HCT116 (cell line): ENCODE measurements around the gene APPBP2. TPM values are rescaled to one million over a fixed set of nuclear protein-coding genes. Genes with fewer than 3 reads are reported as not detected.

ENCODE experiments used
- ATAC-seq: fragments of 200-7000 bp; cut with Tn5 transposase; 2 replicates; pipeline ENCODE4 v1.9.1; 2020; ENCODE audit warnings: mild to moderate bottlenecking, moderate library complexity
- BruUV-seq: library from RNA; stranded (reverse); fragments of 400-500 nt; replicated peaks from 2 replicates; lab custom pipeline; 2021; lab: Mats Ljungman, UMichigan
- CTCF ChIA-PET: fragments of 300-600 bp; sonication (Branson Sonifier 250); formaldehyde crosslinking; loops from one replicate; lab custom pipeline; 2021; ENCODE audit warnings: antibody characterized with exemption; lab: Charles Lee
- POLR2A ChIA-PET: fragments of 300-600, 350-600 bp; sonication (Branson Sonifier 250); formaldehyde crosslinking; loops from one replicate; lab custom pipeline; 2021; ENCODE audit warnings: antibody characterized with exemption; lab: Charles Lee
- RAD21 ChIA-PET, 2 experiments: fragments of 300-600 bp; sonication (Branson Sonifier 250); formaldehyde crosslinking; loops; one replicate each; lab custom pipeline; 2023; ENCODE audit warnings: low total read pairs in 2 of 2; ENCODE audit not compliant: uncharacterized antibody in 2 of 2, unreplicated experiment in 2 of 2, low non-redundant PET in 1 of 2; lab: Charles Lee
- DNase-seq: peaks from one replicate; pipeline ENCODE4 v3.0.0-alpha.2; 2010; ENCODE audit warnings: low read depth, low spot score
- H2AFZ ChIP-seq: fragments of 200-600 bp; shearing (Covaris generic), sonication (generic); 2 replicates; pipeline ENCODE4 v1.6.1; 2017; ENCODE audit warnings: low read depth, mixed run types, mixed read lengths, antibody characterized with exemption, low read length; ENCODE audit not compliant: poor library complexity, severe bottlenecking
- H3K27ac ChIP-seq: 2 replicates; pipeline ENCODE4 v1.5.1; 2012; ENCODE audit warnings: low read depth, low read length
- H3K27me3 ChIP-seq: fragments of 200-600 bp; sonication (generic); 2 replicates; pipeline ENCODE4 v1.6.1; 2016; ENCODE audit warnings: mixed run types, low read length, mixed read lengths; ENCODE audit not compliant: insufficient read depth
- H3K36me3 ChIP-seq, 2 experiments: fragments of 200-500 bp in 1 of 2; fragments of 200-600 bp in 1 of 2; sonication (Bioruptor generic) in 1 of 2; sonication (generic) in 1 of 2; 2 replicates each; pipeline versions ENCODE4 v1.5.1 to v1.6.1; 2014 to 2016; ENCODE audit warnings: low read length in 2 of 2, inconsistent platforms in 1 of 2, mixed read lengths in 1 of 2, mixed run types in 1 of 2; ENCODE audit not compliant: insufficient read depth in 2 of 2, control insufficient read depth in 1 of 2
- H3K4me1 ChIP-seq, 2 experiments: fragments of 200-600 bp in 1 of 2; sonication (generic) in 1 of 2; 2 replicates each; pipeline versions ENCODE4 v1.5.1 to v1.6.1; 2012 to 2017; ENCODE audit warnings: low read length in 2 of 2, inconsistent platforms in 1 of 2, mild to moderate bottlenecking in 1 of 2, mixed read lengths in 1 of 2, mixed run types in 1 of 2, moderate library complexity in 1 of 2; ENCODE audit not compliant: insufficient read depth in 2 of 2, control insufficient read depth in 1 of 2
- H3K4me2 ChIP-seq: fragments of 200-600 bp; sonication (generic); 2 replicates; pipeline ENCODE4 v1.6.1; 2017; ENCODE audit warnings: mixed run types, low read length, mixed read lengths
- H3K4me3 ChIP-seq, 2 experiments: fragments of 200-600 bp in 1 of 2; sonication (generic) in 1 of 2; replicated peaks in 1 of 2; 2 replicates each; pipeline ENCODE4 v1.5.1; 2011 to 2016; ENCODE audit warnings: low read length in 2 of 2, control low read depth in 1 of 2, low read depth in 1 of 2, mild to moderate bottlenecking in 1 of 2, mixed read lengths in 1 of 2, mixed run types in 1 of 2
- H3K79me2 ChIP-seq: fragments of 200-600 bp; sonication (generic); 2 replicates; pipeline ENCODE4 v1.6.1; 2017; ENCODE audit warnings: mild to moderate bottlenecking, mixed run types, low read length, moderate library complexity, mixed read lengths; ENCODE audit not compliant: insufficient read depth
- H3K9ac ChIP-seq: fragments of 200-600 bp; sonication (generic); 2 replicates; pipeline ENCODE4 v1.6.1; 2016; ENCODE audit warnings: low read length, mixed read lengths
- H3K9me2 ChIP-seq: fragments of 200-600 bp; sonication (generic), shearing (Covaris generic); 2 replicates; pipeline ENCODE4 v1.6.1; 2017; ENCODE audit warnings: mixed run types, mild to moderate bottlenecking, moderate library complexity; ENCODE audit not compliant: insufficient read depth
- H3K9me3 ChIP-seq, 2 experiments: fragments of 200-500 bp in 1 of 2; fragments of 200-600 bp in 1 of 2; sonication (Bioruptor generic) in 1 of 2; sonication (generic) in 1 of 2; 2 replicates each; pipeline ENCODE4 v1.6.1; 2014 to 2017; ENCODE audit warnings: low read length in 2 of 2, mixed read lengths in 2 of 2, inconsistent platforms in 1 of 2, low read depth in 1 of 2, mild to moderate bottlenecking in 1 of 2, mixed run types in 1 of 2, moderate library complexity in 1 of 2; ENCODE audit not compliant: control insufficient read depth in 1 of 2, insufficient read depth in 1 of 2
- H4K20me1 ChIP-seq: fragments of 200-600 bp; sonication (generic), shearing (Covaris generic); 2 replicates; pipeline ENCODE4 v1.6.1; 2017; ENCODE audit warnings: mixed run types, mild to moderate bottlenecking, moderate library complexity; ENCODE audit not compliant: insufficient read depth
- CBX3 ChIP-seq: IDR thresholded peaks from 2 replicates; pipeline ENCODE4 v1.6.1; 2012; ENCODE audit warnings: low read depth
- CEBPB ChIP-seq: IDR thresholded peaks from 2 replicates; pipeline ENCODE4 v1.6.1; 2012; ENCODE audit warnings: low read depth
- EGR1 ChIP-seq: IDR thresholded peaks from 2 replicates; pipeline ENCODE4 v1.6.1; 2012; ENCODE audit warnings: low read depth
- ELF1 ChIP-seq: IDR thresholded peaks from 2 replicates; pipeline ENCODE4 v1.6.1; 2012; ENCODE audit warnings: low read depth, borderline replicate concordance
- EZH2 ChIP-seq: fragments of 200-600 bp; sonication (generic); IDR thresholded peaks from 2 replicates; pipeline ENCODE4 v1.6.1; 2017; ENCODE audit warnings: antibody characterized with exemption, mixed run types
- EZH2phosphoT487 ChIP-seq: fragments of 200-600 bp; IDR thresholded peaks from 2 replicates; pipeline ENCODE4 v1.6.1; 2018; ENCODE audit warnings: antibody characterized with exemption, borderline replicate concordance
- FOSL1 ChIP-seq: IDR thresholded peaks from 2 replicates; pipeline ENCODE4 v1.6.1; 2012; ENCODE audit warnings: low read depth
- JUND ChIP-seq: IDR thresholded peaks from 2 replicates; pipeline ENCODE4 v1.6.1; 2012
- MAX ChIP-seq: IDR thresholded peaks from 2 replicates; pipeline ENCODE4 v1.6.1; 2012
- POLR2A ChIP-seq: IDR thresholded peaks from 2 replicates; pipeline ENCODE4 v1.7.0; 2011; ENCODE audit warnings: borderline replicate concordance; ENCODE audit not compliant: insufficient read depth, insufficient read length; ENCODE audit errors: extremely low read depth
- POLR2AphosphoS5 ChIP-seq: IDR thresholded peaks from 2 replicates; pipeline ENCODE4 v1.6.1; 2011; ENCODE audit warnings: mild to moderate bottlenecking, low read depth, low read length, moderate library complexity
- RAD21 ChIP-seq: IDR thresholded peaks from 2 replicates; pipeline ENCODE4 v1.6.1; 2012; ENCODE audit warnings: low read depth, mild to moderate bottlenecking
- SIN3A ChIP-seq: IDR thresholded peaks from 2 replicates; pipeline ENCODE4 v1.6.1; 2012; ENCODE audit warnings: low read depth
- SP1 ChIP-seq: IDR thresholded peaks from 2 replicates; pipeline ENCODE4 v1.6.1; 2012; ENCODE audit warnings: low read depth
- ZNF274 ChIP-seq: fragments of 200-500 bp; sonication (Bioruptor generic); IDR thresholded peaks from 2 replicates; pipeline ENCODE4 v1.6.1; 2014; ENCODE audit warnings: mild to moderate bottlenecking, low read depth, low read length, inconsistent platforms
- intact Hi-C: fragments of 100-400 bp; cut with micrococcal nuclease; formaldehyde crosslinking; loops from 2 replicates; pipeline ENCODE4 v1.10.0; 2022
- total RNA-seq: library from RNA; stranded (reverse); gene quantifications from one replicate; pipeline ENCODE4 v1.2.1, GENCODE V29; 2021; ENCODE audit not compliant: unreplicated experiment
- TF ChIP-seq, protein P1 (sequence below): IDR thresholded peaks from 2 replicates; pipeline ENCODE4 v1.6.1; 2012
- TF ChIP-seq, protein P2 (sequence below): IDR thresholded peaks from 2 replicates; pipeline ENCODE4 v1.6.1; 2012; ENCODE audit warnings: low read depth

Gene APPBP2
- total RNA-seq, 1 experiment from 2014 or later, result 35.8 TPM

DNA sequence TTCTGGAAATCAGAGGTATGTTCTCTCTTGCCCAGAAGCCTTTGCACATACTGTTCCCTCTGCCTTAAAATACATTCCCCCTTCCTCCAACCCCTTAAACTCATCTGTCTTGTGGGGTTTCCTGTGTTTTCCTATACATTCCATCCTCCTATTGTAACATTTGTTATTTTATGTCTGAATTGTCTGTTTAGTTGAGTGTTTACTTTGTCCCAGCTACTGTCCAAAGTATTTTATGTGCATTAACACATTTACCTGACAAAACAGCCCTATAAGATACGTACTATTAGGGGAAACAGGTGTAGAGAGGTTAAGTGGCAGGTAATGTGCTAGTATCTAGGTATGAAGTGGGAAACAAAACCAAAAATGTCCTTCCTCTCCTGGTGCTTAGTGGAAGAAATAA, 61.7 kb downstream of the APPBP2 start:
- no peaks in the 10 kb centered on the region for H3K9me2 ChIP-seq
- no peak overlapping the region for H3K4me2 ChIP-seq
- H3K36me3 ChIP-seq, result peaks cover 0 to 32% of the 10 kb centered on the region in 2 experiments; a peak in 3 of 4 replicates
- no peak overlapping the region for H3K4me3 ChIP-seq
- no peaks in the 10 kb centered on the region for H3K9me3 ChIP-seq
- no peak overlapping the region for H3K27ac ChIP-seq
- ChIA-PET RAD21 (no interaction called here), CTCF (no interaction called here), POLR2A (no interaction called here)
- BruUV-seq, result no TSS peak
- intact Hi-C loops, result no loop called here
- DNase-seq (no peak), ATAC-seq (no peak)
- TF ChIP-seq EGR1 (no peak), SP1 (no peak), JUND (no peak), EZH2phosphoT487 (no peak), POLR2AphosphoS5 (no peak), SIN3A (no peak), ZNF274 (no peak)
- TF ChIP-seq, protein P1, sequence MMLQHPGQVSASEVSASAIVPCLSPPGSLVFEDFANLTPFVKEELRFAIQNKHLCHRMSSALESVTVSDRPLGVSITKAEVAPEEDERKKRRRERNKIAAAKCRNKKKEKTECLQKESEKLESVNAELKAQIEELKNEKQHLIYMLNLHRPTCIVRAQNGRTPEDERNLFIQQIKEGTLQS, result no peak
- H2AFZ ChIP-seq, result no peak overlapping the region
- no peak overlapping the region for H3K9ac ChIP-seq
- no peaks in the 10 kb centered on the region for H3K79me2 ChIP-seq
- peaks cover under 1% of the 10 kb centered on the region in 2 experiments; a peak in 2 of 4 replicates for H3K4me1 ChIP-seq
- H3K27me3 ChIP-seq, result no peaks in the 10 kb centered on the region
- no peaks in the 10 kb centered on the region for H4K20me1 ChIP-seq

DNA sequence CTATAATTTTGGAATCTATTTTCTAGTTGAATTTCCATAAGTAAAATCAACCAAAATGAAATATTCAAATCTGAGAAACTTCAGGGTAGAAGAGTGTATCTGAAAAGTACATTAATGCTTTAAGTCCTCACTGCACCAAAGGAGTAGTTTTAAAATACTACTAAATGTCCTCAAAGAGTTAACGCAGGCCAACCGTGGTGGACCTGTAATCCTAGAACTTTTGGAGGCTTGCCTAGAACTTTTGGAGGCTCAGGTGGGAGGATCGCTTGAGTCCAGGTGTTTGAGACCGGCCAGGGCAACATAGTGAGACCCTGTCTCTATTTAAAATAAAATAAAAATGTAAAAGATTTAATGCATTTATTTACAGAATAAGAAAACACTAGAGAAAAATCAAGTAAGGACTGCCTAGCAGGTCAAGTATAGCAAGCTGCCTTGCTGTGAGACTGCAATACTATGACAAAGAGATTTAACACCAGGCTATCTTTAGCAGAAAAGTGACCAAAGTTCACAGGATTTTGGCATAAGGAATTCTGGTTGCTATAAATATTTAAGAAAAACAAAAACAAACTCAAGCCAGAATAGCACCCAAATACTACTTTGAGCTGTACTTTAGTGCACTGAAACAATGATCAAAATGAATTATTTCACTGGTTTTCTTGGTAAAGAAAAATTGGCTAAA, 62.7 kb downstream of the APPBP2 start:
- H3K4me1 ChIP-seq, result no peaks in the 10 kb centered on the region
- CTCF ChIA-PET, result no interaction called here
- BruUV-seq, result TSS peak; percentile 8
- H3K9ac ChIP-seq, result no peak overlapping the region
- H2AFZ ChIP-seq, result no peak overlapping the region
- no peaks in the 10 kb centered on the region for H3K9me2 ChIP-seq
- no peak overlapping the region for H3K27ac ChIP-seq
- ATAC-seq (no peak), DNase-seq (no peak)
- RAD21 ChIA-PET, result no interaction called here
- peaks cover 0 to 34% of the 10 kb centered on the region in 2 experiments; a peak in 3 of 4 replicates for H3K36me3 ChIP-seq
- intact Hi-C loops, result no loop called here
- no peaks in the 10 kb centered on the region for H4K20me1 ChIP-seq
- no peaks in the 10 kb centered on the region for H3K9me3 ChIP-seq
- POLR2A ChIA-PET, result no interaction called here
- no peak overlapping the region for H3K4me2 ChIP-seq
- no peak overlapping the region for H3K4me3 ChIP-seq
- H3K27me3 ChIP-seq, result no peaks in the 10 kb centered on the region
- no peaks in the 10 kb centered on the region for H3K79me2 ChIP-seq
- TF ChIP-seq JUND, result no peak
- no peak for TF ChIP-seq CBX3
- TF ChIP-seq POLR2AphosphoS5, result no peak
- TF ChIP-seq, protein P1, result no peak
- no peak for TF ChIP-seq EZH2
- no peak for TF ChIP-seq RAD21
- TF ChIP-seq ELF1, result no peak
- no peak for TF ChIP-seq MAX
- TF ChIP-seq, protein P2, sequence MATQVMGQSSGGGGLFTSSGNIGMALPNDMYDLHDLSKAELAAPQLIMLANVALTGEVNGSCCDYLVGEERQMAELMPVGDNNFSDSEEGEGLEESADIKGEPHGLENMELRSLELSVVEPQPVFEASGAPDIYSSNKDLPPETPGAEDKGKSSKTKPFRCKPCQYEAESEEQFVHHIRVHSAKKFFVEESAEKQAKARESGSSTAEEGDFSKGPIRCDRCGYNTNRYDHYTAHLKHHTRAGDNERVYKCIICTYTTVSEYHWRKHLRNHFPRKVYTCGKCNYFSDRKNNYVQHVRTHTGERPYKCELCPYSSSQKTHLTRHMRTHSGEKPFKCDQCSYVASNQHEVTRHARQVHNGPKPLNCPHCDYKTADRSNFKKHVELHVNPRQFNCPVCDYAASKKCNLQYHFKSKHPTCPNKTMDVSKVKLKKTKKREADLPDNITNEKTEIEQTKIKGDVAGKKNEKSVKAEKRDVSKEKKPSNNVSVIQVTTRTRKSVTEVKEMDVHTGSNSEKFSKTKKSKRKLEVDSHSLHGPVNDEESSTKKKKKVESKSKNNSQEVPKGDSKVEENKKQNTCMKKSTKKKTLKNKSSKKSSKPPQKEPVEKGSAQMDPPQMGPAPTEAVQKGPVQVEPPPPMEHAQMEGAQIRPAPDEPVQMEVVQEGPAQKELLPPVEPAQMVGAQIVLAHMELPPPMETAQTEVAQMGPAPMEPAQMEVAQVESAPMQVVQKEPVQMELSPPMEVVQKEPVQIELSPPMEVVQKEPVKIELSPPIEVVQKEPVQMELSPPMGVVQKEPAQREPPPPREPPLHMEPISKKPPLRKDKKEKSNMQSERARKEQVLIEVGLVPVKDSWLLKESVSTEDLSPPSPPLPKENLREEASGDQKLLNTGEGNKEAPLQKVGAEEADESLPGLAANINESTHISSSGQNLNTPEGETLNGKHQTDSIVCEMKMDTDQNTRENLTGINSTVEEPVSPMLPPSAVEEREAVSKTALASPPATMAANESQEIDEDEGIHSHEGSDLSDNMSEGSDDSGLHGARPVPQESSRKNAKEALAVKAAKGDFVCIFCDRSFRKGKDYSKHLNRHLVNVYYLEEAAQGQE, result no peak
- TF ChIP-seq ZNF274, result no peak
- no peak for TF ChIP-seq FOSL1
- TF ChIP-seq EZH2phosphoT487, result no peak
- no peak for TF ChIP-seq SP1
- no peak for TF ChIP-seq CEBPB
- TF ChIP-seq POLR2A, result no peak
- no peak for TF ChIP-seq EGR1
- TF ChIP-seq SIN3A, result no peak
